NCI-H146 treated with DMSO at 0.1 percent for 48 hours (cell line): Measurements from ENCODE around the gene LYPD6B.
"Not testable (repeated sequence)": the region's sequence is repeated elsewhere in the genome, so short reads cannot be mapped to it uniquely, and the experiment has no call there.

Experiments
- DNase-seq: peaks from one replicate; lab custom pipeline; 2025; ENCODE audit not compliant: unreplicated experiment; lab: John Stamatoyannopoulos, UW

Gene LYPD6B

GRCh38 chr2:149188291-149188690 lies 149.8 kb downstream of the LYPD6B start:
- DNase-seq: no peak

GRCh38 chr2:149189769-149190168 lies 151.3 kb downstream of the LYPD6B start:
- DNase-seq: no peak

- DNase-seq: no peak
Observed at GRCh38 chr2:149191915-149192314, 153.4 kb downstream of the LYPD6B start.

- no peak for DNase-seq
Observed at GRCh38 chr2:149192427-149192826, 153.9 kb downstream of the LYPD6B start.

GRCh38 chr2:149200109-149200520 lies 161.6 kb downstream of the LYPD6B start:
- DNase-seq: no peak

- no peak for DNase-seq
Observed at GRCh38 chr2:149204686-149205085, 166.2 kb downstream of the LYPD6B start.

- DNase-seq: no peak
Observed at GRCh38 chr2:149205143-149205542, 166.6 kb downstream of the LYPD6B start.

- DNase-seq: no peak
Observed at GRCh38 chr2:149213764-149214493, 175.4 kb downstream of the LYPD6B start.

GRCh38 chr2:149218497-149218896 lies 180.0 kb downstream of the LYPD6B start:
- DNase-seq: no peak

GRCh38 chr2:149219856-149220255 lies 181.4 kb downstream of the LYPD6B start:
- no peak for DNase-seq

GRCh38 chr2:149221002-149221401 lies 182.5 kb downstream of the LYPD6B start:
- no peak for DNase-seq

GRCh38 chr2:149221898-149222297 lies 183.4 kb downstream of the LYPD6B start:
- no peak for DNase-seq

- DNase-seq: no peak
Observed at GRCh38 chr2:149223472-149224095, 185.1 kb downstream of the LYPD6B start.

- DNase-seq: no peak
Observed at GRCh38 chr2:149224543-149224942, 186.0 kb downstream of the LYPD6B start.

GRCh38 chr2:149225446-149225845 lies 186.9 kb downstream of the LYPD6B start:
- DNase-seq: no peak

GRCh38 chr2:149226790-149227189 lies 188.3 kb downstream of the LYPD6B start:
- DNase-seq: no peak

GRCh38 chr2:149235816-149236375 lies 197.4 kb downstream of the LYPD6B start:
- DNase-seq: no peak

GRCh38 chr2:149236410-149236809 lies 197.9 kb downstream of the LYPD6B start:
- DNase-seq: no peak

GRCh38 chr2:149246186-149246585 lies 207.7 kb downstream of the LYPD6B start:
- DNase-seq: no peak

- not testable (repeated sequence) for DNase-seq
Observed at GRCh38 chr2:149251436-149251835, 212.9 kb downstream of the LYPD6B start.

GRCh38 chr2:149256877-149257276 lies 218.4 kb downstream of the LYPD6B start:
- DNase-seq: not testable (repeated sequence)

GRCh38 chr2:149258531-149258930 lies 220.0 kb downstream of the LYPD6B start:
- no peak for DNase-seq
